ENCODE measurements around the gene HELZ.
"Not testable (repeated sequence)": the region's sequence is repeated elsewhere in the genome, so short reads cannot be mapped to it uniquely, and the experiment has no call there.

HELZ gene

DNA sequence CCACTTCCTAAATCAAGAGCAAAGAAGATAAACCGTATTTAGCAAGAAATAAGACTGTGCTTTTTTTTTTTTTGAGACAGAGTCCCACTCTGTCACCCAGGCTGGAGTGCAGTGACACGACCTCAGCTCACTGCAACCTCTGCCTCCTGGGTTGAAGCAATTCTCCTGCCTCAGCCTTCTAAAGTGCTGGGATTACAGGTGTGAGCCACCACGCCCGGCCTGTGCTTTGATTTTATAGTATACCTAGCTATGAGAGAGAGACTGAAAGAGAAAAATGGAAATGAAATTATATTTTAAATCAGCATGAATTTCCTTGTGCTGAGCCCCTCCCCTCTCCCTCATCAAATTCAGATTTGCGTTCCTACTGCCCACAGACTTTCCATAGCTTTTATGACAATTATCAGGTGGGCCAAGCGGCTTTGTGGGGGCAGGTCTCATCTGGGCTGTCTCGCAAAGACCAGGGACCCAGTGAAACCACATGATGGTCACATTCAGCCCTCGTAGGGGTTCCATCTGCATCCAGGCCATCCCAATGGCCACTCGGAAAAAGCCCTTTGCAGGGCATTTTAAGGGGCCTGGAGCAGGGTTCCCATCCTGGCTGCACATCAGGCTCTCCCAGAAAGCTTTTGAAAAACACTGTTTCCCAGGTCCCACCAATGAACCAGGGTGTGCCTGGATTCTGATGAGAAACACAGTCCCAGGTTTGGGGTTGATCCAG is 192.1 kb downstream of the HELZ start:
- DNase-seq (ENCODE audit: low spot score) = no peak
- FAIRE-seq = no peak

- DNase-seq (ENCODE audit: low spot score) (no peak), FAIRE-seq (no peak)
These were observed 193.2 kb downstream of the HELZ start for GRCh38 chr17:67051837-67052236.

GRCh38 chr17:67051155-67051538 is 193.8 kb downstream of the HELZ start:
- no peak for DNase-seq (ENCODE audit: low spot score)
- FAIRE-seq = no peak

- no peak for FAIRE-seq
- no peak for DNase-seq (ENCODE audit: low spot score)
These were observed 194.4 kb downstream of the HELZ start for GRCh38 chr17:67050471-67051154.

GRCh38 chr17:67050066-67050465 is 194.9 kb downstream of the HELZ start:
- DNase-seq (ENCODE audit: low spot score) (no peak), FAIRE-seq (no peak)

GRCh38 chr17:67049025-67049739 is 195.8 kb downstream of the HELZ start:
- FAIRE-seq = no peak

DNA sequence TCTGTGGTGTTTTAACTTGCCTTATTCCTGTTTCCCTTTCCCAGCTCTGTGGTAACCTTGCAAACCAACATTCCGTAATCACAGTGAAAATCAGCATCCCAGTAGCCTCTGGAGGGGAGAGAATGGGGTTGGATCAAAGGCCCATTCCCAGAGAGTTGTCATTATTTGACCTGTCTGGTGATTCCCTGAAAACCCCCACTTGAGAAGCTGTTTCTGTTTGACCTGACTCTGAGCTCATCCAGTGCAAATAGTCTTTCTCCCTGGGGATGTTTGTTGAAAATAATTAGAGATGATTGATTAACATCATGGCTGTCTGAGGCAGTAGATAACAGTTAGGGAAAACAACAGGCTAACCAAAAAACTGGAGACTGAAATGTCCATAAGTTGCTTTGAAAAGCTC is 197.6 kb downstream of the HELZ start:
- FAIRE-seq = no peak
- no peak for DNase-seq (ENCODE audit: low spot score)

More at GRCh38 chr17:67049025-67049739, 195.8 kb downstream of the HELZ start:
- no peak for DNase-seq (ENCODE audit: low spot score)

DNA sequence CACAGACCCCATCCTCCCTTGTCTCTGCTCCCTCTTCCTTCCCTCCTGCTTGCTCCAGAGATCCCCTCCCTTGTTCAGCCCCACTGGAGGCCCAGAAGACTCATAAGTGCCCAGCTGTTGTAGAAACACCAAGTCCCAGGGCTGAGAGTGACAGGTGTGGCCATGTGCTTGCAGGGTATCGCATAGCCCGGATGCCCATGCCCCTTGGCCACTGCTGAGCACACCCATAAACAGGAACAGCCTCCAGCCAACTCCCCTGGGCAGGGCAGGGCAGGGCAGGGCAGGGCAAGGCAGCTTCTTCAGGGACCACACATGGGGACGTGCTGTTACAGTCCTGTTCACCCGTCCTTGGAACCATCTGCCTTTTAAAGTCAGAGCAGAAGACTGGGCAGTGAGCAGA is 198.6 kb downstream of the HELZ start:
- DNase-seq (ENCODE audit: low spot score) = no peak
- no peak for FAIRE-seq

GRCh38 chr17:67044940-67045339 is 200.1 kb downstream of the HELZ start:
- DNase-seq (ENCODE audit: low spot score) = no peak
- no peak for FAIRE-seq

- FAIRE-seq = no peak
These were observed 200.8 kb downstream of the HELZ start, which contains the start of gene CACNG1 for GRCh38 chr17:67044016-67044772. TSS of gene CACNG1 (plus strand) at chr17:67044554. CDS start at chr17:67044661, 107 bp downstream.

DNA sequence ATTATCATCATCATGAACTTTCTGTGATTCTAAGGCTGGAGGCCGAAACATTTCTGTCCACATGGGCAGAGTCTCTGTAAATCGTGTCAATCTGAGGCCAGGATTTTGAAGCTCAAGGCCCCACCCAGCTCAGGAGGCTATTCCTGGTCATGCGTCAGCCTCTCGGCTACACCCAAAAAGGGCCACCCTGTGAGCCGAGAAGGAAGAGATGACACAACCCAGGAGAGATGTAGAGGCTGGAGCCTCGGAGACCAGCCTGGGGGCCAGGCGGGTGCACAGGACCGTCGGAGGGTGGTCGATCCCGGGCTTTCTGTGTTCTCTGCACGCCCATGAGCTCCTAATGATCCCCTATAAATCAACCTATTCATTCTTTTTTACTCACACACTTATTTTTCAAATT is 201.7 kb downstream of the HELZ start:
- FAIRE-seq (no peak), DNase-seq (ENCODE audit: low spot score) (no peak)

More at GRCh38 chr17:67044016-67044772, 200.8 kb downstream of the HELZ start, which contains the start of gene CACNG1:
- DNase-seq (ENCODE audit: low spot score) = no peak

GRCh38 chr17:67041941-67042899 is 202.8 kb downstream of the HELZ start:
- DNase-seq (ENCODE audit: low spot score) (no peak), FAIRE-seq (no peak)

GRCh38 chr17:67041531-67041930 is 203.5 kb downstream of the HELZ start:
- FAIRE-seq = no peak
- no peak for DNase-seq (ENCODE audit: low spot score)

DNA sequence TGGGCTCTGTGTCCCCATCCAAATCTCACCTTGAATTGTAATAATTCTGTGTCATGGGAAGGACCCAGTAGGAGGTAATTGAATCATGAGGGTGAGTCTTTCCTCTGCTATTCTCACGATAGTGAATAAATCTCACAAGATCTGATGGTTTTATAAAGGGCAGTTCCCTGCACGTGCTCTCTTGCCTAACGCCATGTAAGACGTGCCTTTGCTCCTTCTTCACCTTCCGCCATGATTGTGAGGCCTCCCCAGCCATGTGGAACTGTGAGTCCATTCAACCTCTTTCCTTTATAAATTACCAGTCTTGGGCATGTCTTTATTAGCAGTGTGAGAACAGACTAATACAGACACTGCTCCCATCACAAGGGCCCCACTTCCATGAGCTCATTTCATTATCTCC is 203.9 kb downstream of the HELZ start:
- not testable (repeated sequence) for FAIRE-seq; DNase-seq (ENCODE audit: low spot score)

- no peak for FAIRE-seq
- DNase-seq (ENCODE audit: low spot score) = no peak
These were observed 204.3 kb downstream of the HELZ start for GRCh38 chr17:67040652-67041051.

GRCh38 chr17:67038861-67039365 is 206.1 kb downstream of the HELZ start:
- FAIRE-seq = no peak

DNA sequence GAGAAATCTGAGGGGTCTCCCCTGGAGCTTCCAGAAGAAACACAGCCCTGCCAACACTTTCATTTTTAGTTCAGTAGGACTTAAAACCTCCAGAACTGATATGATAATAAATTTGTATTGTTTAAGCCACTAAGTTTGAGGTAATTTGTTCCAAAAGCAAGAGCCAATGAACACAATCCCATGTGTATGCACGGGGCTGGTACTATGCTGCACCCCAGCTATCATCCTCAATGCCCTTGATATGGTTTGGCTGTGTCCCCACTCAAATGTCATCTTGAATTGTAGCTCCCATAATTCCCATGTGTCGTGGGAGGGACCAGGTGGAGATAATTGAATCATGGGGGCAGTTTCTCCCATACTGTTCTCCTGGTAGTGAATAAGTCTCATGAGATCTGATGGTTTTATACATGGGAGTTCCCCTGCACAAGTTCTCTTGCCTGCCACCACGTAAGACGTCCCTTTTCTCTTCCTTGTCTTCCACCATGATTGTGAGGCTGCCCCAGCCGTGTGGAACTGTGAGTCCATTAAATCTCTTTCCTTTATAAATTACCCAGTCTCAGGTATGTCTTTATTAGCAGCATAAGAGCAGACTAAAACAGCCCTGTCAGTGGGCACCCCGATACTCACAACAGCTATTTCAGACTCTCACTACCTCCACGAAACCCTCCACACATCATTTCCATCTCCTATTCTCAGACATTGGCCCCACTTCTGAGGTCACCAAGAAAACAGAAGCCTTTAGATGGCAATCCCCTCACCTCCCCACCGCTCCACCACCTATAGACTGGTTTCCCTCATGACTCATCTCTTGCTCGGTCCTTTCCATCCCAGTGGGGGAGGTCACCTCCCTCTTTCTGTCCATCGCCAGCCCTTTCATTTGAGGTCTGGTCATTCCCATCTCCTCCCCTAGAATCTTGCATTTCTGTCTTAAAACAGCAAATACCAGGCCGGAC is 209.6 kb downstream of the HELZ start:
- no peak for FAIRE-seq

More at GRCh38 chr17:67038861-67039365, 206.1 kb downstream of the HELZ start:
- no peak for DNase-seq (ENCODE audit: low spot score)

GRCh38 chr17:67033613-67034012 is 211.4 kb downstream of the HELZ start:
- FAIRE-seq (no peak), DNase-seq (ENCODE audit: low spot score) (no peak)

More for the DNA sequence above, 209.6 kb downstream of the HELZ start:
- no peak for DNase-seq (ENCODE audit: low spot score)

GRCh38 chr17:67032985-67033384 is 212.0 kb downstream of the HELZ start:
- DNase-seq (ENCODE audit: low spot score) (no peak), FAIRE-seq (no peak)
